ENCODE data around the gene GPR25.

GPR25 gene

GRCh38 chr1:200872446-200873115, at the start of gene GPR25:
GPR25 (plus strand) TSS chr1:200872981; CDS start chr1:200873038, 57 bp downstream.
- no peak for DNase-seq

DNA sequence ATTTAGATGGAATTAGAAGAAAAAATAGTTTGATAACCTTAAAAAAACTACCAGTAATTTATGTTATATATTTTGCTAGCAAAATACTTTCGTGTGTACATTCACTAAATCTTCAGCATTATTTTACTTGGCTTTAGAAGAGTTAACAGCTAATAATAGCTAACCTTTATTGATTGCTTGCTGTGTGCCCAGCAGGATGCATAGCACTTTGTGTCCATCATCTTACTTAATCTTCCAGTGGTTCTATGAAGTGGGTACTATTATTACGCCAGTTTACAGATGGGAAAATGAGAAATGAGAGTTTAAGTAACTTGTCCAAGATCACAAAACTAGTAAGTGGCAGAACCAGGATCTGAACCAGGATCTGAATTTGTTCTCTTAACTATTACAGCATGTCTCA, 41.7 kb upstream of the GPR25 start:
- no peak for DNase-seq

DNA sequence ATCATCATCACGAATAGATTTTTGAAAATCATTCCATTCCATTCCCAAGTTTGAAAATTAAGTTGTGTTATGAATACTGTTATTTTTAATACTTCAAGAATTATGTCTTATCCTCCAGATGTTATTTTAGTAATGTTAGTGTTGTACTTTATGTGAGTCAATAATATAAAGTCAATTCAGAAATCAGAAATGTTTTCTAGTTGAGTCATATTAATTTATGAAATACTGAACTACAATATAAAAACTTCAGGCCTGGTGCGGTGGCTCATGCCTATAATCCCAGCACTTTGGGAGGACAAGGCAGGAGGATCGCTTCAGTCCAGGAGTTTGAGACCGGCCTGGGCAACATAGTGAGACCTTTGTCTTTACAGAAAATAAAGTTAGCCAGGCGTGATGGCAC, 38.4 kb upstream of the GPR25 start:
- no peak for DNase-seq

DNA sequence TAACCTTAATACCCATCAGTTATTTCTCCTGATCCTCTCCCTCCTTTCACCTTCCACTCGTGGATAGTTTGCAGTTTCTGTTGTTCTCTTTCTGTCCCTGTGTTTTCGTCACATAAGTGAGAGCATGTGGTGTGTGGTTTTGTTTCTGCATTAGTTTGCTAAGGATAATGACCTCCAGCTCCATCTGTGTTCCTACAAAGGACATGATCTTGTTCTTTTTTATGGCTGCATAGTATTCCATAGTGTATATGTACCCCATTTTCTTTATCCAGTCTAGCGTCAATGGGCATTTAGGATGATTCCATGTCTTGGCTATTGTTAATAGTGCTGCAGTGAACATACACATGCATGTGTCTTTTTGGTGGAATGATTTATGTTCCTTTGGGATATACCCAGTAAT, 36.6 kb upstream of the GPR25 start:
- DNase-seq = no peak

DNA sequence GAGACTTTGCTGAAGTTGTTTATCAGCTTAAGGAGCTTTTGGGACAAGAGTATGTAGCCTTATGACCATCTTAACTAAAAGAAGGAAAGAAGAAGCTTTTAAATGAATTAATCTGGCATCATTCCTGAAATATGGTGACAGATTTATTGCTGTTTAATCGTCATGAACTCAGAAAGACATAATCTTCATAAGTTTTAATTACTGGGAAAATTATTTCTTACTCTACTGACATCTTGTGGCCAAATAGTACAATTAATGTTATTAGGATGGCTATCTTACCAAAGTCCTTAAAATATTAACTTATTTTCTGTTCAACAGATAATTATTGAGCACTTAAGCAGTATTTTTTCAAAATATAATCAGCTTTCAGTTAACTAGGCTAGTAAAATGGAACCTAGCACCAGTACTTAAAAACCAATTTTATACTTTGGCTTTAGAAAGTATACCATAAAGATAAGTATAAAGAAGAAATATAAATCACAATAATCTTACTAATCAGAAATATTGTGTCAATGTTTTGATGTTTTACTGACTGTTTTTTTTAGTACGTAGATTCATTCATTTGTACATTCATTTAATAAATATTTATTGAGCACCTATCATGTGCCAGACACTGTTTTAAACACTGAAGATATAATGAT, 34.7 kb upstream of the GPR25 start:
- DNase-seq = no peak

DNA sequence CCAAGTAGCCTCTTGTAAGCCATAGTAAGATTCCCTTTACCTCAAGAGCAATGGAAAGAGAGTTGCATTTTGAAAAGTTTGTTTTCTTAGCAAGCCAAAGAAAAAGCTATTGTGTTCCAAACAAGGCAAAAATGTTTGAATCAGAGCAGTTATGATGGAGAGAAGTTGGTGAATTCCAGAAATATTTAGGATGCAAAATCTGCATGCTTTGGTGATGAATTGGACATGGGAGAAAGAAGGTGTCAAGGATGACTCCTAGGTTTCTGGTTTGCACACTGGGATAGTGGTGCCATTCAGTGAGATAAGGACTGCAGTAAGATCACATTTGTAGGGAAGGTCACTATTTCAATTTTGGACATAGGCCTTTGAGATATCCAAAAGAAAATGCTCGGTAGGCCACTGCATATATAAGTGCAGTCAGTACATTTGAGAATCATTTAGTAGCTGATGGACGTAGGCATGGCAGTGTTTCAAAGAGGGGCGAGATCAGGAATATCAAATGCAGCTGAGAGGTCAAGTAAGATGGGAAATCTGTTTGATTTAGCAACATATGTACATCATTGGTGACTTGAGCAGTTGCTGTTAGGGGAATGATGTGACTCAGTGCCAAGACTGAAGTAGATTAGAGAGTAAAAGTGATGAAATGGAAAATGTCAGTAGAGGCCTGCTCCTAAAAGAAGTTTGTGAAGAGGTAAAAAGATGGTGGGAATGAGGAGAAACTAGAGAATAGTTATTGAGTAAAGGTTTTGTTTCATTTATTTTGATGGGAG, 33.9 kb upstream of the GPR25 start:
- DNase-seq = no peak

GRCh38 chr1:200845360-200845759, 27.4 kb upstream of the GPR25 start:
- no peak for DNase-seq

DNA sequence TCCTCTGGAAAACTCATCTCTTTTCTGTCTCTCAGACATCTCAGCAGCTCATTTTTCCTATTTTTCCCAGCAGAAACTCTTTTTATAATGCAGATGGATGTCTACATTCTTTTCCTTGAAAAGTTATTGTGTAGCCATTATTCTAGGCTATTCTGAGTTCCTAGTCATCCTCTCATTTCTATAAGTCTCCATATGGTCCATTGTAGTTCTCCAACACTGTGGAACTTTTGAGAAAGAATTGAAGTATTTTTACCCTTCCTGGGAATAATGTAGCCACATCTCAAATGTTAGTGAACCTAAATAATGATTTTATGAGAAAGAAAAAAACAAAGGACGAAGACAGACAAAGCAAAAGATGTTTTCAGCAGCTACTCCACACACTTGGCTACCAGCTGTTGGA, 26.4 kb upstream of the GPR25 start:
- no peak for DNase-seq

DNA sequence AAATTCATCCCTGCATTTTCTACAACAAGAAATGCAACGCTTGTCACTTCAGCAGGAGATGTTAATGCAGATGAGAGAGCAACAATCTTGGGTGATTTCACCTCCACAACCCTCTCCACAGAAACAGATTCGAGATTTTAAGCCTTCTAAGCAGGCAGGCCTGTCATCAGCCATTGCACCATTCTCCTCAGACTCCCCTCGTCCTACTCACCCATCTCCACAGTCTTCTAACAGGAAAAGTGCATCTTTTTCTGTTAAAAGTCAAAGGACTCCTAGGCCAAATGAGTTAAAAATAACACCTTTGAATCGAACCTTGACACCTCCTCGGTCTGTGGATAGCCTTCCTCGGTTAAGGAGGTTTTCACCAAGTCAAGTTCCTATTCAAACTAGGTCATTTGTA, 23.4 kb upstream of the GPR25 start:
- DNase-seq = no peak

- DNase-seq = no peak
Measured at GRCh38 chr1:200850554-200850953, 22.2 kb upstream of the GPR25 start.

GRCh38 chr1:200856716-200857357, 15.9 kb upstream of the GPR25 start:
- no peak for DNase-seq

- DNase-seq = no peak
Measured at GRCh38 chr1:200857804-200858203, 15.0 kb upstream of the GPR25 start.

GRCh38 chr1:200861937-200862647, 10.7 kb upstream of the GPR25 start:
- no peak for DNase-seq

- DNase-seq = no peak
Measured at GRCh38 chr1:200862713-200863415, 9.9 kb upstream of the GPR25 start.

GRCh38 chr1:200866116-200866515, 6.7 kb upstream of the GPR25 start:
- no peak for DNase-seq

DNA sequence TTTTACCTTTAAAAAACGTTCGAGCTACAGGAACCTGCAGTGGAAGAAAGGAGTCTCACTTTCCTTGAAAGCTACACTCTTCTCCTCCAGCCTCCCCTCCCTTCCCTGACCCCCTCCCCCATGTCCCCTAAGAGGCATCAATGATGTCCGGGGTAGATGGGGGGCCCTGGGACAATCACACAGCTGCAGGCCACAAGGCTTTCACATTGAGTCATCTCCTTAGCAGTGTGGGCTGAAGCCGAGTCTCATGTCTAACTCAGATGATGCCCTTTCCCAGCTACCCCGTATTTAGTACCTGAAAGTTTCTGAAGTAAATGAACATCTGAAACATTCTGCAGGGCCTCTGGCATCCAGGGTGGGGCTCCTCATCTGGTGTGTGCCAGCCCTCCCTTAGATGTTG, 6.3 kb upstream of the GPR25 start:
- no peak for DNase-seq

GRCh38 chr1:200867018-200867811, 5.6 kb upstream of the GPR25 start:
- DNase-seq = no peak

- no peak for DNase-seq
Measured at GRCh38 chr1:200869376-200869752, 3.4 kb upstream of the GPR25 start.

- DNase-seq = no peak
Measured at GRCh38 chr1:200869753-200870391, 2.9 kb upstream of the GPR25 start.

- DNase-seq = no peak
Measured at GRCh38 chr1:200873116-200873670, 412 bp downstream of the GPR25 start.

Measured in CD4-positive, alpha-beta T cell treated with Interferon gamma for 1 hour (primary cell).